Cardiac ventricle fibroblast (primary cell): ENCODE results near the gene PLA2G2E. TPM values are rescaled to one million over a fixed set of nuclear protein-coding genes. Genes with fewer than 3 reads are reported as not detected.

ENCODE experiments used
- total RNA-seq: library from RNA; depleted of rRNA; stranded (reverse); fragments of >200 nt; gene quantifications from 2 replicates; pipeline ENCODE4 v1.2.3, GENCODE V29; 2015

Gene PLA2G2E
- not detected in 2 replicates for total RNA-seq

GRCh38 chr1:19923137-19923952 is at the start of gene PLA2G2E:
Gene PLA2G2E (minus strand): TSS chr1:19923617. CDS start chr1:19923559, 58 bp downstream.

GRCh38 chr1:19882111-19883071 is 41.0 kb downstream of the PLA2G2E start, which contains the start of gene OTUD3:
Gene OTUD3 (plus strand): TSS chr1:19882395. CDS start chr1:19882514, 119 bp downstream.

Other genes with a start within 250 kb of the PLA2G2E start
- gene TMCO4, start 123.7 kb downstream of the PLA2G2E start, total RNA-seq = 12.0 and 16.8 TPM in 2 replicates
- gene RNF186, start 108.3 kb downstream of the PLA2G2E start, total RNA-seq = not detected in 2 replicates
- gene OTUD3, start 41.2 kb downstream of the PLA2G2E start, total RNA-seq = 1.9 and 4.8 TPM in 2 replicates
- 4.4 and 8.4 TPM in 2 replicates for gene PLA2G2A, start 56.0 kb upstream of the PLA2G2E start, total RNA-seq
- gene PLA2G5, start 146.6 kb upstream of the PLA2G2E start, total RNA-seq = 6.5 and 10.0 TPM in 2 replicates
- gene PLA2G2D, start 195.9 kb upstream of the PLA2G2E start, total RNA-seq = not detected in 2 replicates
- not detected in 2 replicates for gene PLA2G2F, start 215.7 kb upstream of the PLA2G2E start, total RNA-seq